PC-9 (cell line): Measurements from ENCODE around the gene CHRNA4. TPM values are rescaled to one million over a fixed set of nuclear protein-coding genes. Genes with fewer than 3 reads are reported as not detected.

Experiments
- BruUV-seq: library from RNA; stranded (reverse); fragments of 400-500 nt; replicated peaks from 2 replicates; lab custom pipeline; 2021; lab: Mats Ljungman, UMichigan
- CTCF ChIA-PET: fragments of 300-600 bp; sonication (Branson Sonifier 250); formaldehyde crosslinking; loops from one replicate; lab custom pipeline; 2022; ENCODE audit warnings: antibody characterized with exemption; lab: Charles Lee
- POLR2A ChIA-PET: fragments of 300-600 bp; sonication (Branson Sonifier 250); formaldehyde crosslinking; loops from one replicate; lab custom pipeline; 2022; ENCODE audit warnings: antibody characterized with exemption; ENCODE audit not compliant: unreplicated experiment; lab: Charles Lee
- DNase-seq, 2 experiments: peaks; one replicate each; pipeline versions ENCODE4 v3.0.0 to v3.0.0-alpha.2; 2015 to 2022; ENCODE audit warnings: mixed read lengths in 1 of 2
- H2AFZ ChIP-seq: fragments of 200-600 bp; sonication (generic); 2 replicates; pipeline ENCODE4 v1.8.1; 2017; ENCODE audit warnings: antibody characterized with exemption
- H3F3A ChIP-seq: fragments of 200-600 bp; sonication (generic); 2 replicates; pipeline ENCODE4 v1.8.1; 2017; ENCODE audit warnings: antibody characterized with exemption, mild to moderate bottlenecking, low read depth; ENCODE audit not compliant: insufficient read depth
- H3K27ac ChIP-seq: fragments of 200-600 bp; sonication (generic); 2 replicates; pipeline ENCODE4 v1.6.1; 2016; ENCODE audit warnings: mixed run types
- H3K27me3 ChIP-seq: fragments of 200-600 bp; sonication (generic); 2 replicates; pipeline ENCODE4 v1.6.1; 2016; ENCODE audit warnings: low read depth, mixed run types; ENCODE audit not compliant: insufficient read depth
- H3K36me3 ChIP-seq: fragments of 200-600 bp; sonication (generic); 2 replicates; pipeline ENCODE4 v1.6.1; 2016; ENCODE audit warnings: low read depth, mixed run types
- H3K4me1 ChIP-seq: fragments of 200-600 bp; sonication (generic); replicated peaks from 2 replicates; pipeline ENCODE4 v1.6.1; 2016; ENCODE audit warnings: mixed run types; ENCODE audit not compliant: insufficient read depth
- H3K4me2 ChIP-seq: fragments of 200-600 bp; sonication (generic); 2 replicates; pipeline ENCODE4 v1.6.1; 2017; ENCODE audit warnings: mixed run types
- H3K4me3 ChIP-seq: fragments of 200-600 bp; sonication (generic); 2 replicates; pipeline ENCODE4 v1.6.1; 2016; ENCODE audit warnings: mixed run types
- H3K79me2 ChIP-seq: fragments of 200-600 bp; sonication (generic); 2 replicates; pipeline ENCODE4 v1.6.1; 2017; ENCODE audit warnings: low read depth, mixed run types
- H3K9me2 ChIP-seq: fragments of 200-600 bp; sonication (generic); 2 replicates; pipeline ENCODE4 v1.8.1; 2017; ENCODE audit warnings: mild to moderate bottlenecking; ENCODE audit not compliant: insufficient read depth
- H3K9me3 ChIP-seq: fragments of 200-600 bp; sonication (generic); 2 replicates; pipeline ENCODE4 v1.8.1; 2016; ENCODE audit warnings: low read depth; ENCODE audit not compliant: insufficient read depth
- H4K20me1 ChIP-seq: fragments of 200-600 bp; sonication (generic); 2 replicates; pipeline ENCODE4 v1.8.1; 2017; ENCODE audit not compliant: insufficient read depth
- CTCF ChIP-seq: fragments of 200-600 bp; sonication (generic); conservative IDR thresholded peaks from 2 replicates; pipeline ENCODE4 v1.6.1; 2017; ENCODE audit warnings: mixed run types, antibody characterized with exemption, mild to moderate bottlenecking, moderate library complexity
- EZH2 ChIP-seq: fragments of 200-600 bp; sonication (generic); IDR thresholded peaks from 2 replicates; pipeline ENCODE4 v1.8.0; 2017; ENCODE audit warnings: antibody characterized with exemption, low read depth
- intact Hi-C: fragments of 100-400 bp; cut with micrococcal nuclease; formaldehyde crosslinking; loops from one replicate; pipeline ENCODE4 v1.10.0; 2022; ENCODE audit not compliant: unreplicated experiment
- total RNA-seq: library from RNA; stranded (reverse); gene quantifications from 2 replicates; pipeline ENCODE4 v1.2.3, GENCODE V29; 2021

CHRNA4 gene
- total RNA-seq, 1 experiment from 2014 or later, result not detected

- H3K27me3 ChIP-seq, result peaks cover 73% of the 10 kb centered on the region
- H3K36me3 ChIP-seq, result no peaks in the 10 kb centered on the region
- H2AFZ ChIP-seq, result no peak overlapping the region
- H3K4me2 ChIP-seq, result no peak overlapping the region
- CTCF ChIA-PET, result no interaction called here
- intact Hi-C loops, result no loop called here
- H3K79me2 ChIP-seq, result no peaks in the 10 kb centered on the region
- no peak overlapping the region for H3K27ac ChIP-seq
- POLR2A ChIA-PET, result no interaction called here
- no peaks in the 10 kb centered on the region for H3K4me1 ChIP-seq
- TF ChIP-seq CTCF (no peak), EZH2 (no peak)
- peaks cover 6% of the 10 kb centered on the region; the same call in 1 of the 2 replicates for H4K20me1 ChIP-seq
- BruUV-seq, result no TSS peak
- no peaks in the 10 kb centered on the region for H3F3A ChIP-seq
- H3K4me3 ChIP-seq, result no peak overlapping the region
- no peak for DNase-seq
- H3K9me2 ChIP-seq, result no peaks in the 10 kb centered on the region
- no peaks in the 10 kb centered on the region for H3K9me3 ChIP-seq
These were observed 2.9 kb upstream of the CHRNA4 start for GRCh38 chr20:63363981-63364561.

- Histone ChIP-seq H3K27me3 (peaks cover 70% of the 10 kb centered on the region), H4K20me1 (peaks cover 6% of the 10 kb centered on the region; the same call in 1 of the 2 replicates), H3K4me1 (no peaks in the 10 kb centered on the region), H3K9me3 (no peaks in the 10 kb centered on the region), H3F3A (no peaks in the 10 kb centered on the region), H3K4me3 (no peak overlapping the region), H3K27ac (no peak overlapping the region), H3K9me2 (no peaks in the 10 kb centered on the region), H2AFZ (no peak overlapping the region), H3K79me2 (no peaks in the 10 kb centered on the region), H3K4me2 (no peak overlapping the region), H3K36me3 (no peaks in the 10 kb centered on the region)
- ChIA-PET CTCF (no interaction called here), POLR2A (interaction anchor here (0.7 kb wide), 1 partner anchor 31 kb away, joined by 4 read pairs; no protein-coding TSS in a partner anchor)
- no peak for TF ChIP-seq CTCF
- no peak for TF ChIP-seq EZH2
- intact Hi-C loops, result no loop called here
- no peak for DNase-seq
- BruUV-seq, result no TSS peak
These were observed 2.1 kb upstream of the CHRNA4 start for GRCh38 chr20:63363013-63363957.

GRCh38 chr20:63362436-63363009, 1.4 kb upstream of the CHRNA4 start:
- BruUV-seq, result no TSS peak
- H3K27me3 ChIP-seq, result peaks cover 70% of the 10 kb centered on the region

More at GRCh38 chr20:63362436-63363009, 1.4 kb upstream of the CHRNA4 start:
- no peaks in the 10 kb centered on the region for H3K9me3 ChIP-seq
- DNase-seq, result no peak
- H3K4me3 ChIP-seq, result no peak overlapping the region
- ChIA-PET POLR2A (interaction anchor here (0.7 kb wide), 1 partner anchor 31 kb away, joined by 4 read pairs; no protein-coding TSS in a partner anchor), CTCF (interaction anchor here (0.6 kb wide), 1 partner anchor 572 kb away, joined by 3 read pairs; no protein-coding TSS in a partner anchor)
- H3K4me1 ChIP-seq, result no peaks in the 10 kb centered on the region
- no peaks in the 10 kb centered on the region for H3K79me2 ChIP-seq
- no peak overlapping the region for H3K27ac ChIP-seq
- H3K9me2 ChIP-seq, result no peaks in the 10 kb centered on the region
- H2AFZ ChIP-seq, result no peak overlapping the region
- H3K36me3 ChIP-seq, result no peaks in the 10 kb centered on the region
- H3F3A ChIP-seq, result no peaks in the 10 kb centered on the region
- H4K20me1 ChIP-seq, result peaks cover 6% of the 10 kb centered on the region; the same call in 1 of the 2 replicates
- no peak overlapping the region for H3K4me2 ChIP-seq
- intact Hi-C loops, result no loop called here
- TF ChIP-seq CTCF, result no peak
- TF ChIP-seq EZH2, result no peak
